HCT116 (cell line): ENCODE results near the gene CALML6. TPM values are rescaled to one million over a fixed set of nuclear protein-coding genes. Genes with fewer than 3 reads are reported as not detected.

ENCODE experiments used
- ATAC-seq: fragments of 200-7000 bp; cut with Tn5 transposase; 2 replicates; pipeline ENCODE4 v1.9.1; 2020; ENCODE audit warnings: mild to moderate bottlenecking, moderate library complexity
- BruUV-seq: library from RNA; stranded (reverse); fragments of 400-500 nt; replicated peaks from 2 replicates; lab custom pipeline; 2021; lab: Mats Ljungman, UMichigan
- CTCF ChIA-PET: fragments of 300-600 bp; sonication (Branson Sonifier 250); formaldehyde crosslinking; loops from one replicate; lab custom pipeline; 2021; ENCODE audit warnings: antibody characterized with exemption; lab: Charles Lee
- POLR2A ChIA-PET: fragments of 300-600, 350-600 bp; sonication (Branson Sonifier 250); formaldehyde crosslinking; loops from one replicate; lab custom pipeline; 2021; ENCODE audit warnings: antibody characterized with exemption; lab: Charles Lee
- RAD21 ChIA-PET, 2 experiments: fragments of 300-600 bp; sonication (Branson Sonifier 250); formaldehyde crosslinking; loops; one replicate each; lab custom pipeline; 2023; ENCODE audit warnings: low total read pairs in 2 of 2; ENCODE audit not compliant: uncharacterized antibody in 2 of 2, unreplicated experiment in 2 of 2, low non-redundant PET in 1 of 2; lab: Charles Lee
- DNase-seq: peaks from one replicate; pipeline ENCODE4 v3.0.0-alpha.2; 2010; ENCODE audit warnings: low read depth, low spot score
- H2AFZ ChIP-seq: fragments of 200-600 bp; shearing (Covaris generic), sonication (generic); 2 replicates; pipeline ENCODE4 v1.6.1; 2017; ENCODE audit warnings: low read depth, mixed run types, mixed read lengths, antibody characterized with exemption, low read length; ENCODE audit not compliant: poor library complexity, severe bottlenecking
- H3K27ac ChIP-seq: 2 replicates; pipeline ENCODE4 v1.5.1; 2012; ENCODE audit warnings: low read depth, low read length
- H3K27me3 ChIP-seq: fragments of 200-600 bp; sonication (generic); 2 replicates; pipeline ENCODE4 v1.6.1; 2016; ENCODE audit warnings: mixed run types, low read length, mixed read lengths; ENCODE audit not compliant: insufficient read depth
- H3K36me3 ChIP-seq, 2 experiments: fragments of 200-500 bp in 1 of 2; fragments of 200-600 bp in 1 of 2; sonication (Bioruptor generic) in 1 of 2; sonication (generic) in 1 of 2; 2 replicates each; pipeline versions ENCODE4 v1.5.1 to v1.6.1; 2014 to 2016; ENCODE audit warnings: low read length in 2 of 2, inconsistent platforms in 1 of 2, mixed read lengths in 1 of 2, mixed run types in 1 of 2; ENCODE audit not compliant: insufficient read depth in 2 of 2, control insufficient read depth in 1 of 2
- H3K4me1 ChIP-seq, 2 experiments: fragments of 200-600 bp in 1 of 2; sonication (generic) in 1 of 2; 2 replicates each; pipeline versions ENCODE4 v1.5.1 to v1.6.1; 2012 to 2017; ENCODE audit warnings: low read length in 2 of 2, inconsistent platforms in 1 of 2, mild to moderate bottlenecking in 1 of 2, mixed read lengths in 1 of 2, mixed run types in 1 of 2, moderate library complexity in 1 of 2; ENCODE audit not compliant: insufficient read depth in 2 of 2, control insufficient read depth in 1 of 2
- H3K4me2 ChIP-seq: fragments of 200-600 bp; sonication (generic); 2 replicates; pipeline ENCODE4 v1.6.1; 2017; ENCODE audit warnings: mixed run types, low read length, mixed read lengths
- H3K4me3 ChIP-seq, 2 experiments: fragments of 200-600 bp in 1 of 2; sonication (generic) in 1 of 2; replicated peaks in 1 of 2; 2 replicates each; pipeline ENCODE4 v1.5.1; 2011 to 2016; ENCODE audit warnings: low read length in 2 of 2, control low read depth in 1 of 2, low read depth in 1 of 2, mild to moderate bottlenecking in 1 of 2, mixed read lengths in 1 of 2, mixed run types in 1 of 2
- H3K79me2 ChIP-seq: fragments of 200-600 bp; sonication (generic); 2 replicates; pipeline ENCODE4 v1.6.1; 2017; ENCODE audit warnings: mild to moderate bottlenecking, mixed run types, low read length, moderate library complexity, mixed read lengths; ENCODE audit not compliant: insufficient read depth
- H3K9ac ChIP-seq: fragments of 200-600 bp; sonication (generic); 2 replicates; pipeline ENCODE4 v1.6.1; 2016; ENCODE audit warnings: low read length, mixed read lengths
- H3K9me2 ChIP-seq: fragments of 200-600 bp; sonication (generic), shearing (Covaris generic); 2 replicates; pipeline ENCODE4 v1.6.1; 2017; ENCODE audit warnings: mixed run types, mild to moderate bottlenecking, moderate library complexity; ENCODE audit not compliant: insufficient read depth
- H3K9me3 ChIP-seq, 2 experiments: fragments of 200-500 bp in 1 of 2; fragments of 200-600 bp in 1 of 2; sonication (Bioruptor generic) in 1 of 2; sonication (generic) in 1 of 2; 2 replicates each; pipeline ENCODE4 v1.6.1; 2014 to 2017; ENCODE audit warnings: low read length in 2 of 2, mixed read lengths in 2 of 2, inconsistent platforms in 1 of 2, low read depth in 1 of 2, mild to moderate bottlenecking in 1 of 2, mixed run types in 1 of 2, moderate library complexity in 1 of 2; ENCODE audit not compliant: control insufficient read depth in 1 of 2, insufficient read depth in 1 of 2
- H4K20me1 ChIP-seq: fragments of 200-600 bp; sonication (generic), shearing (Covaris generic); 2 replicates; pipeline ENCODE4 v1.6.1; 2017; ENCODE audit warnings: mixed run types, mild to moderate bottlenecking, moderate library complexity; ENCODE audit not compliant: insufficient read depth
- CBX3 ChIP-seq: IDR thresholded peaks from 2 replicates; pipeline ENCODE4 v1.6.1; 2012; ENCODE audit warnings: low read depth
- EZH2 ChIP-seq: fragments of 200-600 bp; sonication (generic); IDR thresholded peaks from 2 replicates; pipeline ENCODE4 v1.6.1; 2017; ENCODE audit warnings: antibody characterized with exemption, mixed run types
- FOSL1 ChIP-seq: IDR thresholded peaks from 2 replicates; pipeline ENCODE4 v1.6.1; 2012; ENCODE audit warnings: low read depth
- JUND ChIP-seq: IDR thresholded peaks from 2 replicates; pipeline ENCODE4 v1.6.1; 2012
- ZNF274 ChIP-seq: fragments of 200-500 bp; sonication (Bioruptor generic); IDR thresholded peaks from 2 replicates; pipeline ENCODE4 v1.6.1; 2014; ENCODE audit warnings: mild to moderate bottlenecking, low read depth, low read length, inconsistent platforms
- intact Hi-C: fragments of 100-400 bp; cut with micrococcal nuclease; formaldehyde crosslinking; loops from 2 replicates; pipeline ENCODE4 v1.10.0; 2022
- total RNA-seq: library from RNA; stranded (reverse); gene quantifications from one replicate; pipeline ENCODE4 v1.2.1, GENCODE V29; 2021; ENCODE audit not compliant: unreplicated experiment
- TF ChIP-seq, protein P1 (sequence below), 3 experiments: fragments of 200-600 bp in 1 of 3; sonication (generic) in 1 of 3; IDR thresholded peaks in 2 of 3; conservative IDR thresholded peaks in 1 of 3; 2 replicates each; pipeline ENCODE4 v1.5.1; 2012 to 2017; ENCODE audit warnings: low read depth in 2 of 3, low read length in 2 of 3, antibody characterized with exemption in 1 of 3, borderline replicate concordance in 1 of 3, control low read depth in 1 of 3, mild to moderate bottlenecking in 1 of 3, mixed read lengths in 1 of 3, mixed run types in 1 of 3, moderate library complexity in 1 of 3; ENCODE audit not compliant: insufficient read depth in 1 of 3

CALML6 gene
- total RNA-seq, 1 experiment from 2014 or later = 2.3 TPM

DNA sequence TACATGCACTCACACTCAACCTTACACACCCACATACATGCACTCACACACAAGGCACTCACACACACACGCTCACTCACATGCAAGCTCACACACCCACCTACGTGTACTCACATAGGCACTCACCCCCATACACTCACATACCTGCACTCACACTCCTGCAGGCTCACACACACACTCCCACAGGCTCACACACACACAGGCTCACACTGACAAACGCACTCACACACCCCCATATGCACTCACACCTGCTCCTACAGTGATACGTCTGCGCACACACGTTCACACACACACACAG lies 23.2 kb downstream of the CALML6 start:
- Histone ChIP-seq H3K79me2 (no peaks in the 10 kb centered on the region), H3K27ac (no peak overlapping the region), H4K20me1 (no peaks in the 10 kb centered on the region), H3K4me3 (no peak overlapping the region), H2AFZ (no peak overlapping the region), H3K4me2 (no peak overlapping the region), H3K4me1 (no peaks in the 10 kb centered on the region), H3K9me3 (peaks cover 0 to 9% of the 10 kb centered on the region in 2 experiments; a peak in 1 of 4 replicates), H3K9me2 (no peaks in the 10 kb centered on the region), H3K36me3 (no peaks in the 10 kb centered on the region), H3K27me3 (no peaks in the 10 kb centered on the region), H3K9ac (no peak overlapping the region)
- DNase-seq (no peak), ATAC-seq (no peak)
- ChIA-PET CTCF (no interaction called here), POLR2A (no interaction called here), RAD21 (no interaction called here)
- TF ChIP-seq, protein P1, sequence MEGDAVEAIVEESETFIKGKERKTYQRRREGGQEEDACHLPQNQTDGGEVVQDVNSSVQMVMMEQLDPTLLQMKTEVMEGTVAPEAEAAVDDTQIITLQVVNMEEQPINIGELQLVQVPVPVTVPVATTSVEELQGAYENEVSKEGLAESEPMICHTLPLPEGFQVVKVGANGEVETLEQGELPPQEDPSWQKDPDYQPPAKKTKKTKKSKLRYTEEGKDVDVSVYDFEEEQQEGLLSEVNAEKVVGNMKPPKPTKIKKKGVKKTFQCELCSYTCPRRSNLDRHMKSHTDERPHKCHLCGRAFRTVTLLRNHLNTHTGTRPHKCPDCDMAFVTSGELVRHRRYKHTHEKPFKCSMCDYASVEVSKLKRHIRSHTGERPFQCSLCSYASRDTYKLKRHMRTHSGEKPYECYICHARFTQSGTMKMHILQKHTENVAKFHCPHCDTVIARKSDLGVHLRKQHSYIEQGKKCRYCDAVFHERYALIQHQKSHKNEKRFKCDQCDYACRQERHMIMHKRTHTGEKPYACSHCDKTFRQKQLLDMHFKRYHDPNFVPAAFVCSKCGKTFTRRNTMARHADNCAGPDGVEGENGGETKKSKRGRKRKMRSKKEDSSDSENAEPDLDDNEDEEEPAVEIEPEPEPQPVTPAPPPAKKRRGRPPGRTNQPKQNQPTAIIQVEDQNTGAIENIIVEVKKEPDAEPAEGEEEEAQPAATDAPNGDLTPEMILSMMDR (IDR thresholded peaks at IDR 0.05 in 2 of 3, conservative IDR thresholded peaks at IDR 0.05 in 1 of 3; ENCODE audit: borderline replicate concordance in 1 of 3, insufficient read depth in 1 of 3, low read depth in 2 of 3, low read length in 2 of 3) = no peak
- no TSS peak for BruUV-seq
- intact Hi-C loops = no loop called here

DNA sequence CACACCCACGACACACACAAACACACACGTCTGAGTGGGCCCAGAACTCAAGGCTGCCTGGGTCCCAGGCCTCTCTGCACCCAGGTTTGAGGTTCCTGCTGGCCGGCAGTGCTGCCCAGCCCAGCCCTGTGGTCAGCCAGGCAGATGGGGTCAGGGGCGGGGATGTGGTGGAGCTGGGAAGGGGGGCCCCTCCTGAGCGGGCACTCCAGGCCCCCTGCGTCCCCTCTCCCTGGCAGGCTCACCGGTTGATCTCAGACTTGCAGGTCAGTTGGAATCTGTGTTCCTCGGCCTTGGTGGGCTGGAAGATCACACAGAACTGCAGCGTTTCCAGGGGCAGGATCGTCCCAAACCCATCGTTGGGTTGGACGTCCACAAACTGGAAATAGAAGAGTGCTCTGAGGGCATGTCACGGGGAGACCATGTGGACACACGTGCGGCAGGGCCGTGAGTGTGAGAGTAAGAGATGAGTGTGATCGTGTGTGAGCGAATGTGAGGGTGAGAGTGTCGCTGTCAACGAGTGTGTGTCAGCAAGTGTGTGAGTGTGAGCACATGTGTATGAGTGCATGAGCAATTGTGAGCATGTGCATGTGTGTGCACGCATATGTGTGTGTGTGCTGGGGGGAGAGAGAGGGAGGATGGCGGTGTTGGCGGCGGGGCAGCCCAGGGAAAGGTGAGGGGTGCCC lies 23.7 kb downstream of the CALML6 start:
- H3K4me3 ChIP-seq = no peak overlapping the region
- H3K79me2 ChIP-seq = no peaks in the 10 kb centered on the region
- H3K27me3 ChIP-seq = no peaks in the 10 kb centered on the region
- DNase-seq (no peak), ATAC-seq (no peak)
- H3K4me1 ChIP-seq = peaks cover 0 to 3% of the 10 kb centered on the region in 2 experiments; a peak in 1 of 4 replicates
- no peak overlapping the region for H3K9ac ChIP-seq
- POLR2A ChIA-PET = no interaction called here
- CTCF ChIA-PET = no interaction called here
- no peaks in the 10 kb centered on the region for H3K36me3 ChIP-seq
- no peak overlapping the region for H3K4me2 ChIP-seq
- no peak overlapping the region for H3K27ac ChIP-seq
- no peaks in the 10 kb centered on the region for H4K20me1 ChIP-seq
- peaks cover 0 to 9% of the 10 kb centered on the region in 2 experiments; a peak in 1 of 4 replicates for H3K9me3 ChIP-seq
- no peak overlapping the region for H2AFZ ChIP-seq
- TF ChIP-seq JUND = no peak
- TF ChIP-seq EZH2 = no peak
- TF ChIP-seq FOSL1 = no peak
- no peak for TF ChIP-seq ZNF274
- TF ChIP-seq CBX3 = no peak
- H3K9me2 ChIP-seq = no peaks in the 10 kb centered on the region
- intact Hi-C loops = no loop called here
- RAD21 ChIA-PET = no interaction called here
- no TSS peak for BruUV-seq
